OCI-LY3 (cell line): ENCODE data around the gene NAT14.
"Not testable (repeated sequence)": the region's sequence is repeated elsewhere in the genome, so short reads cannot be mapped to it uniquely, and the experiment has no call there.

Experiments used
- H2AFZ ChIP-seq: fragments of 200-600, 300-600 bp; shearing (Covaris generic); 2 replicates; pipeline ENCODE4 v1.6.0; 2014; ENCODE audit warnings: antibody characterized with exemption, low read depth, low read length
- H3K27ac ChIP-seq: fragments of 200-600, 300-600 bp; sonication (generic); 2 replicates; pipeline ENCODE4 v1.5.1; 2014; ENCODE audit warnings: mild to moderate bottlenecking, low read length, moderate library complexity, mixed read lengths
- H3K27me3 ChIP-seq: fragments of 200-600, 300-600 bp; sonication (generic); 2 replicates; pipeline ENCODE4 v1.6.1; 2014; ENCODE audit warnings: low read depth, low read length, mixed read lengths
- H3K36me3 ChIP-seq: fragments of 200-600, 300-600 bp; sonication (generic); replicated peaks from 2 replicates; pipeline ENCODE3; 2014; ENCODE audit warnings: low read depth, low read length, mixed read lengths
- H3K4me1 ChIP-seq: fragments of 300-600, 200-600 bp; sonication (generic); 2 replicates; pipeline ENCODE4 v1.6.1; 2014; ENCODE audit warnings: low read length, mixed read lengths
- H3K4me2 ChIP-seq: fragments of 200-600, 300-600 bp; sonication (generic); 2 replicates; pipeline ENCODE4 v1.6.1; 2014; ENCODE audit warnings: low read length, mixed read lengths
- H3K4me3 ChIP-seq: fragments of 300-600, 200-600 bp; sonication (generic); 2 replicates; pipeline ENCODE4 v1.5.1; 2014; ENCODE audit warnings: antibody characterized with exemption, mild to moderate bottlenecking, low read length, moderate library complexity
- H3K79me2 ChIP-seq: fragments of 300-600, 200-600 bp; shearing (Covaris generic); 2 replicates; pipeline ENCODE4 v1.6.1; 2014; ENCODE audit warnings: mild to moderate bottlenecking, low read length, mixed read lengths
- H3K9ac ChIP-seq: fragments of 300-600, 200-600 bp; shearing (Covaris generic); 2 replicates; pipeline ENCODE4 v1.6.0; 2014; ENCODE audit warnings: mild to moderate bottlenecking, low read length, moderate library complexity
- H3K9me3 ChIP-seq: fragments of 200-600, 300-600 bp; shearing (Covaris generic); 2 replicates; pipeline ENCODE4 v1.6.1; 2014; ENCODE audit warnings: low read length, mixed read lengths; ENCODE audit not compliant: insufficient read depth
- H4K20me1 ChIP-seq: fragments of 200-600, 300-600 bp; sonication (generic); 2 replicates; pipeline ENCODE4 v1.6.1; 2016; ENCODE audit warnings: low read length, mixed read lengths; ENCODE audit not compliant: insufficient read depth
- CTCF ChIP-seq: fragments of 200-600, 300-600 bp; sonication (generic); IDR thresholded peaks from 2 replicates; pipeline ENCODE4 v1.5.1; 2014; ENCODE audit warnings: antibody characterized with exemption, low read length, low read depth
- EZH2phosphoT487 ChIP-seq: fragments of 200-600 bp; shearing (Covaris generic); IDR thresholded peaks from 2 replicates; pipeline ENCODE4 v1.6.1; 2018; ENCODE audit warnings: antibody characterized with exemption, mixed run types, low read depth

NAT14 gene

GRCh38 chr19:55447421-55448174, 37.4 kb upstream of the NAT14 start:
- Histone ChIP-seq H3K4me3 (no peak overlapping the region), H3K9ac (no peak overlapping the region), H3K36me3 (no peaks in the 10 kb centered on the region), H2AFZ (no peak overlapping the region), H3K9me3 (no peaks in the 10 kb centered on the region), H4K20me1 (no peaks in the 10 kb centered on the region), H3K27me3 (no peaks in the 10 kb centered on the region), H3K79me2 (no peaks in the 10 kb centered on the region), H3K27ac (no peak overlapping the region), H3K4me2 (no peak overlapping the region), H3K4me1 (no peaks in the 10 kb centered on the region)
- TF ChIP-seq CTCF (no peak), EZH2phosphoT487 (no peak)

- not testable (repeated sequence) for H3K4me3 ChIP-seq, H4K20me1 ChIP-seq, H3K79me2 ChIP-seq, H3K9ac ChIP-seq, H3K4me2 ChIP-seq, H3K4me1 ChIP-seq, H3K27me3 ChIP-seq, H3K27ac ChIP-seq, H3K36me3 ChIP-seq, H3K9me3 ChIP-seq, H2AFZ ChIP-seq
Observed at GRCh38 chr19:55448175-55448490, 36.9 kb upstream of the NAT14 start.

- H3K4me1 ChIP-seq, result no peaks in the 10 kb centered on the region
- no peaks in the 10 kb centered on the region for H3K79me2 ChIP-seq
- H3K36me3 ChIP-seq, result peaks cover 3% of the 10 kb centered on the region
- H3K27ac ChIP-seq, result no peak overlapping the region
- no peaks in the 10 kb centered on the region for H3K9me3 ChIP-seq
- no peak overlapping the region for H3K4me2 ChIP-seq
- H3K27me3 ChIP-seq, result no peaks in the 10 kb centered on the region
- H4K20me1 ChIP-seq, result no peaks in the 10 kb centered on the region
- TF ChIP-seq CTCF (no peak), EZH2phosphoT487 (no peak)
- H3K9ac ChIP-seq, result no peak overlapping the region
- H2AFZ ChIP-seq, result no peak overlapping the region
- no peak overlapping the region for H3K4me3 ChIP-seq
Observed at GRCh38 chr19:55449469-55449868, 35.5 kb upstream of the NAT14 start.

GRCh38 chr19:55451163-55451964, 33.6 kb upstream of the NAT14 start:
- Histone ChIP-seq H2AFZ (no peak overlapping the region), H3K79me2 (no peaks in the 10 kb centered on the region), H3K4me1 (no peaks in the 10 kb centered on the region), H3K9ac (no peak overlapping the region), H4K20me1 (no peaks in the 10 kb centered on the region), H3K4me2 (no peak overlapping the region), H3K36me3 (peaks cover 3% of the 10 kb centered on the region), H3K27ac (no peak overlapping the region), H3K4me3 (no peak overlapping the region), H3K9me3 (no peaks in the 10 kb centered on the region), H3K27me3 (no peaks in the 10 kb centered on the region)
- no peak for TF ChIP-seq CTCF
- no peak for TF ChIP-seq EZH2phosphoT487
